Stimulated activated CD4-positive, alpha-beta T cell treated with anti-CD3 and anti-CD28 coated beads, Interleukin-4, amount 100 ng/mL, for 48 hours (primary cell): ENCODE results near the gene POC5.
A peak's percentile ranks its signal among the peaks of the same experiment; 100 is the strongest.
"Not testable (repeated sequence)": the region's sequence is repeated elsewhere in the genome, so short reads cannot be mapped to it uniquely, and the experiment has no call there.

Experiments
- DNase-seq, 2 donors: peaks; one replicate each; pipeline ENCODE4 v3.0.0-alpha.2; 2020; ENCODE audit warnings: low read depth in 2 of 2

The POC5 gene, protein sequence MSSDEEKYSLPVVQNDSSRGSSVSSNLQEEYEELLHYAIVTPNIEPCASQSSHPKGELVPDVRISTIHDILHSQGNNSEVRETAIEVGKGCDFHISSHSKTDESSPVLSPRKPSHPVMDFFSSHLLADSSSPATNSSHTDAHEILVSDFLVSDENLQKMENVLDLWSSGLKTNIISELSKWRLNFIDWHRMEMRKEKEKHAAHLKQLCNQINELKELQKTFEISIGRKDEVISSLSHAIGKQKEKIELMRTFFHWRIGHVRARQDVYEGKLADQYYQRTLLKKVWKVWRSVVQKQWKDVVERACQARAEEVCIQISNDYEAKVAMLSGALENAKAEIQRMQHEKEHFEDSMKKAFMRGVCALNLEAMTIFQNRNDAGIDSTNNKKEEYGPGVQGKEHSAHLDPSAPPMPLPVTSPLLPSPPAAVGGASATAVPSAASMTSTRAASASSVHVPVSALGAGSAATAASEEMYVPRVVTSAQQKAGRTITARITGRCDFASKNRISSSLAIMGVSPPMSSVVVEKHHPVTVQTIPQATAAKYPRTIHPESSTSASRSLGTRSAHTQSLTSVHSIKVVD

GRCh38 chr5:75717082-75717922 is at the start of gene POC5:
Gene POC5 (minus strand): TSS chr5:75717437. CDS start chr5:75712937, 4,500 bp downstream.
- peak; percentile 97 to 99 for DNase-seq

DNA sequence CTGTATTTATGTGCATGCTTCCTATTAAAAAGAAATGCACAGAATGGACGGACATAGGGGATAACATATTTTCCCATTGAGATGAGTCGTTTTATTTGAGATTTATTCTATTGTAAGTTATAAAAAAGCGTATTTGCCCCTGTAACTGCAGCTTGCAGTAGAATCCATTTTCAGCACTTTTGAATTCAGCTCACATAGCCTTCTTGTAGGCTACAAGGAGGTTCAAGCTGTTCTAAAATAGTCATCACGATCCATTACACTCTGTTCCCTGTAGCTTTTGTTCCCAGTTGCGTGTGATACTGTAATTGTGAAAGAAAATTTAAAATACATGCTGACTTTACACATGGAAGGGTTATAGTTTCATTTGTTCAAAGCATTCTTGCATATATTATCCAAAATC is 40.9 kb upstream of the POC5 start:
- DNase-seq: no peak

- DNase-seq: no peak
These were observed 39.7 kb upstream of the POC5 start for GRCh38 chr5:75756981-75757380.

- no peak for DNase-seq
These were observed 39.0 kb upstream of the POC5 start for GRCh38 chr5:75756211-75756610.

- no peak for DNase-seq
These were observed 35.9 kb upstream of the POC5 start for GRCh38 chr5:75753182-75753581.

- no peak for DNase-seq
These were observed 27.1 kb upstream of the POC5 start for GRCh38 chr5:75744355-75744754.

- no peak for DNase-seq
These were observed 19.0 kb upstream of the POC5 start for GRCh38 chr5:75736273-75736672.

DNA sequence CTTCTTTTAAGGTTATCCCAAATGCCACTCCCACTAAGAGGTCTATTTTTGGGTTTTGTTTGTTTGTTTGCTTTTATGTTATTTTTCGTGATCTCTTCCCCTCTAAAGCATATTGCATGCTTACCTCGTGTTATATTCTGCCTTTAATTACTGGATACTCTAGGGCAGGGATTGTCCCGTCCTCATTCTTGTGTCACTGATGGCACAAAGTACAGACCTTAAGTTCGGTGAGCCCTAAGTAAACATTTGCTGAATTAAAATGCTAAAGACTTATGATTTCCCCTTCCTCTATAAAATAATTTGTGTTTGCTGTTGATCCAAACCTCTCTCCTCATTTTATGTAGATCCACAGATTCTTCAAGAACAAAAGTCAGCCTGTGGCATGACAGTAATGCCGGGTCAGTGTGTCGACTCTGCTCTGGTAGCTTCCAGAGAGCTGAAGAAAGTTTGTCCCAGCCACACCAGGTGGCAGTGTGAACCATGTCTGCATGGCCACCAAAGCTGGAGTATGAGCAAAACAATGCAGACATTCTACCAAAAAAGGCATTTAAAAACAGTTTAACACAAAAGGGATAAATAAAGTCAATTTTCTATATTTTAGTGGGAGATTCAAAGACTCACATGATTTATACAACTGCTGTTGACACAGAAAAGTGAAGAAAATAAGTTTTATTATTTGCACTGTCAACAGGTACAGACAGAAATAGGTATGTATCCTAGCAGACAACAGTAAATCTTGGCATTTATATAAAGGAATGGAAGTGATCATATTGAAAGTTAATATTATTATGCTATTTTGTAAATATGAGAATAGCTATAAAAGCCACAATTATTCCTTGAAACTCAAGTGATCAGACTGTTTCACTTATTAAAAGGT is 17.9 kb upstream of the POC5 start:
- no peak for DNase-seq

DNA sequence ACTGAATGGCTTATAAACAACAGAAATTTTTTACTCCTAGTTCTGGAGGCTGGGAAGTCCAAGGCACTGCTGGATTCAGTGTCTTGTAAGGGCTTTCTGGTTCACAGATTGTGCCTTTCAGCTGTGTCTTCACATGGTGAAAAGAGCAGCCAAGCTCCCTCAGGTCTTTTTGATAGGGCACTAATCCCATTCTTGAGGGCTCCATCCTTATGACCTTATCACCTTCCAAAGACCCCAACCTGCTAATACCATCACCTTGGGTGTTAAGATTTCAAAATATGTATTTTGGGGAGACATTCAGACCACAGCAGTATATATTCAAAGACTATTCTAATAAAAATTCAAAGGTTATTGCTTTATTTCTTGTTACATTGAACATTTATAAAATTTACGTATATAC is 16.5 kb upstream of the POC5 start:
- no peak for DNase-seq

DNA sequence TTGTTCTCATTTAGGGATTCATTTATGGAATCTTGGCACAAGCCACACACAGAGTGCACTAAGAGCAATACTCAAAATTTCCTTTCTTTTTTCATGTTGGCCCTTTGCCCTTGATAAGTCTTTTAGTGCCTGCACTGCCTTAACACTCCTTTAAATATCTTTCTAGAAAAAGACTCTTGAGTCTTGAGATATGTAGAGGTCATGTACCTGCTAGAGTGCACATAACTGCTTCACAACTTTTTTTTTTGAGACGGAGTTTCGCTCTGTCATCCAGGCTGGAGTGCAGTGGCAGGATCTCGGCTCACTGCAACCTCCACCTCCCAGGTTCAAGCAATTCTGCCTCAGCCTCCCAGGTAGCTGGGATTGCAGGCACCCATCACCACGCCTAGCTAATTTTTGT is 14.3 kb upstream of the POC5 start:
- DNase-seq: not testable (repeated sequence)

- DNase-seq: no peak
These were observed 12.1 kb upstream of the POC5 start for GRCh38 chr5:75729321-75729720.

DNA sequence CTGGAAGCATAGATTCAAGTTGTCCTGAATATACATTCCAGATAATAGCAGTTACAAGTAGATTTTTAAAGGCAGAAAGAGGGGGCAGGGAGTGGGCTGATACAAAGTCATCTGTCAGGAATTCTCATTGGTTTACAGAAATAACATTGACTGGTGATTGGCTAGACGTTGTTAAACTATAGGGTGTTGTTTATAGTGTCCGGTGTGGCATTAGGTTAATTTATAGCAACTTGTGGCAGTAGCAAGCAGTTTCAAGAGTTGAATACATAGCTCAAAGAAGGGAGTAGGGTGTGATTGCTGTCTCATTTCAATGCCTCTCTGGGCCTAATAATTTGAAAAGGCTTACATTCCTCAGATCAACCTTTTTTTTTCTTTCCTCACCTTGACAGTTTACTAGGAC is 10.7 kb upstream of the POC5 start:
- no peak for DNase-seq

DNA sequence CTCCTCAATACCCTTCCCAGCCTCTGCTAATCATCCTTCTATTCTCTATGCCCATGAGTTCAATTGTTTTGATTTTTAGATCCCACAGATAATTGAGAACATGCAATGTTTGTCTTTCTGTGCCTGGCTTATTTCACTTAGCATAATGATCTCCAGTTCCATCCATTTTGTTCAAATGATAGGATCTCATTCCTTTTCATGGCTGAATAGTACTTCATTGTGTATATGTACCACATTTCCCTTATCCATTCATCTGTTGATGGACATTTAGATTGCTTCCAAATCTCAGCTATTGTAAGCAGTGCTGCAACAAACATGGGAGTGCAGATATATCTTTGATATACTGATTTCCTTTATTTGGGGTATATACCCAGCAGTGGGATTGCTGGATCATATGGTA is 9.0 kb upstream of the POC5 start:
- DNase-seq: not testable (repeated sequence)

- no peak for DNase-seq
These were observed 6.1 kb upstream of the POC5 start for GRCh38 chr5:75723378-75723777.

GRCh38 chr5:75721573-75721972 is 4.3 kb upstream of the POC5 start:
- DNase-seq: no peak

- DNase-seq: no peak
These were observed 3.6 kb upstream of the POC5 start for GRCh38 chr5:75720882-75721281.

GRCh38 chr5:75716715-75717081 is 539 bp downstream of the POC5 start:
- DNase-seq: no peak

DNA sequence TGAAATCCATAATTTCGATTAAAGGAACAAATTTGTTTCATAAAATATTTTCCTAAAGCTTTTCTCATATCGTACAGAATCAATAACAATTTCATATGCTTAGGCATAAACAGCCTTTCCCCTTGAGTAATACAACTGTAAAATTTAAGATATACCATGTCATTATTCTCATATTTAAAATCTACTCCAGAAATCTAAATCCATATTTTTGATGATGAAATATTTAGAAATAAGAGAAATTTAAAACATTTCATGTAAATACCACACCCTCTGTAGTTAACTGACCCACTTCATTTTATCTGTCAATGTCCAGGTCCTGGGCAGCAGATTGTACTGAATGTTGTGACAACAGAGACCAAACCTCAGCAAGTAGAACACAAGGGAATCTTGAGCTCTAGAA is 5.1 kb downstream of the POC5 start:
- no peak for DNase-seq

GRCh38 chr5:75711151-75711550 is 6.1 kb downstream of the POC5 start:
- no peak for DNase-seq

DNA sequence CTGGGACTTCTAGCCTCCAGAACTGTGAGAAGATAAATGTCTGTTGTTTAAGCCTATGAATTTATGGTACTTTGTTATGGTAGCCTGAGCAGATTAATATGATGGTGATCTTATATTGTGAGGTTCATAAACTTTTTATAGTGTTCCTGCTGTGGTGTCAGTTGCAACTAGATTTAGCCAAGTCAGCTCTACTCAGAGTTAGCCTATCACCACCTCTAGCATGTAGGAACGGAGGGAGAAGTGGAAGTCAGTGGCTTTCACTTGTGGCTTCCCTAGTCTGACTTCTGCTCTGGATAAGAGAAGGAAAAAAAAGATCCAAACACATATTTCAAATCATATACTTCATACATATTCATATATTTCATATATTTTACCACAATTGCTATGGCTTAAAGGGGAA is 6.6 kb downstream of the POC5 start:
- DNase-seq: no peak

GRCh38 chr5:75707911-75708509 is 9.2 kb downstream of the POC5 start:
- DNase-seq: no peak
